GM23338 (cell line): ENCODE measurements around the gene VILL. TPM values are rescaled to one million over a fixed set of nuclear protein-coding genes. Genes with fewer than 3 reads are reported as not detected.

Source experiments
- ATAC-seq: fragments of 200-7000 bp; cut with Tn5 transposase; 3 replicates; pipeline ENCODE4 v1.9.1; 2020
- DNase-seq: peaks from one replicate; pipeline ENCODE4 v3.0.0-alpha.2; 2015; ENCODE audit warnings: low spot score
- H2AFZ ChIP-seq: fragments of 200-600 bp; sonication (generic); 2 replicates; pipeline ENCODE4 v1.8.0; 2016; ENCODE audit warnings: antibody characterized with exemption, mild to moderate bottlenecking, moderate library complexity
- H3F3A ChIP-seq: fragments of 200-600 bp; sonication (generic); replicated peaks from 2 replicates; pipeline ENCODE4 v1.8.0; 2017; ENCODE audit warnings: antibody characterized with exemption, mixed run types, low read depth
- H3K27ac ChIP-seq: fragments of 200-600 bp; sonication (generic); 2 replicates; pipeline ENCODE4 v1.6.1; 2016; ENCODE audit warnings: low read depth
- H3K27me3 ChIP-seq: fragments of 200-600 bp; sonication (generic); 2 replicates; pipeline ENCODE4 v1.8.0; 2016; ENCODE audit warnings: mild to moderate bottlenecking, mixed run types, moderate library complexity; ENCODE audit not compliant: insufficient read depth
- H3K36me3 ChIP-seq: fragments of 200-600 bp; sonication (generic); 2 replicates; pipeline ENCODE4 v1.8.0; 2016; ENCODE audit warnings: mild to moderate bottlenecking; ENCODE audit not compliant: insufficient read depth
- H3K4me1 ChIP-seq: fragments of 200-600 bp; sonication (generic); 2 replicates; pipeline ENCODE4 v1.8.0; 2016; ENCODE audit warnings: mild to moderate bottlenecking, moderate library complexity; ENCODE audit not compliant: insufficient read depth
- H3K4me2 ChIP-seq: fragments of 200-600 bp; sonication (generic); 2 replicates; pipeline ENCODE4 v1.7.1; 2017; ENCODE audit warnings: mixed run types
- H3K4me3 ChIP-seq: fragments of 200-600 bp; sonication (generic); 2 replicates; pipeline ENCODE4 v1.6.1; 2016; ENCODE audit warnings: mixed run types
- H3K79me2 ChIP-seq: fragments of 200-600 bp; sonication (generic); replicated peaks from 2 replicates; pipeline ENCODE4 v1.8.0; 2017; ENCODE audit warnings: mild to moderate bottlenecking; ENCODE audit not compliant: insufficient read depth
- H3K9me2 ChIP-seq: fragments of 200-600 bp; sonication (generic); 2 replicates; pipeline ENCODE4 v1.8.0; 2017; ENCODE audit not compliant: insufficient read depth
- H4K20me1 ChIP-seq: fragments of 200-600 bp; sonication (generic); replicated peaks from 2 replicates; pipeline ENCODE4 v1.8.0; 2017; ENCODE audit warnings: mild to moderate bottlenecking; ENCODE audit not compliant: insufficient read depth
- H3K27ac Mint-ChIP-seq: 2 replicates; pipeline ENCODE4 v1.8.0; 2020; ENCODE audit warnings: inconsistent platforms, mild to moderate bottlenecking, moderate library complexity, mixed read lengths
- H3K27me3 Mint-ChIP-seq: 3 replicates; pipeline ENCODE4 v1.8.0; 2022; ENCODE audit warnings: low read depth, mild to moderate bottlenecking, moderate library complexity, mixed read lengths, inconsistent platforms; ENCODE audit not compliant: insufficient read depth, poor library complexity
- H3K36me3 Mint-ChIP-seq: 3 replicates; pipeline ENCODE4 v1.8.0; 2021; ENCODE audit warnings: low read depth, mild to moderate bottlenecking, inconsistent platforms, moderate library complexity, mixed read lengths
- H3K4me1 Mint-ChIP-seq: 3 replicates; pipeline ENCODE4 v1.8.0; 2020; ENCODE audit warnings: mild to moderate bottlenecking, inconsistent platforms, mixed read lengths
- H3K4me3 Mint-ChIP-seq: 3 replicates; pipeline ENCODE4 v1.8.0; 2021; ENCODE audit warnings: moderate library complexity, mild to moderate bottlenecking, inconsistent platforms, mixed read lengths
- H3K9me3 Mint-ChIP-seq: 3 replicates; pipeline ENCODE4 v1.8.0; 2020; ENCODE audit warnings: moderate library complexity, mild to moderate bottlenecking, inconsistent platforms, mixed read lengths
- CREB1 ChIP-seq: fragments of 250-450 bp; sonication (Bioruptor Pico); IDR thresholded peaks from 2 replicates; pipeline ENCODE4 v1.5.0; 2020; ENCODE audit warnings: low read depth, mild to moderate bottlenecking, moderate library complexity
- CTCF ChIP-seq, 2 experiments: fragments of 200-600 bp in 1 of 2; sonication (generic) in 1 of 2; conservative IDR thresholded peaks; 2 replicates each; pipeline versions ENCODE4 v1.5.1 to v1.6.1; 2016 to 2017; ENCODE audit warnings: antibody characterized with exemption in 2 of 2, low read depth in 2 of 2, mild to moderate bottlenecking in 2 of 2, moderate library complexity in 1 of 2
- ETS1 ChIP-seq: IDR thresholded peaks from 2 replicates; pipeline ENCODE4 v1.6.1; 2016; ENCODE audit warnings: antibody characterized with exemption
- EZH2 ChIP-seq: fragments of 200-600 bp; sonication (generic); IDR thresholded peaks from one replicate; pipeline ENCODE4 v1.8.0; 2017; ENCODE audit warnings: antibody characterized with exemption, mild to moderate bottlenecking, low read depth; ENCODE audit not compliant: unreplicated experiment
- EZH2phosphoT487 ChIP-seq: fragments of 200-600 bp; sonication (generic); IDR thresholded peaks from one replicate; pipeline ENCODE4 v1.8.1; 2018; ENCODE audit warnings: antibody characterized with exemption; ENCODE audit not compliant: unreplicated experiment
- JUNB ChIP-seq: IDR thresholded peaks from one replicate; pipeline ENCODE4 v1.6.1; 2016; ENCODE audit warnings: antibody characterized with exemption; ENCODE audit not compliant: unreplicated experiment
- NANOG ChIP-seq: IDR thresholded peaks from 2 replicates; pipeline ENCODE4 v1.6.1; 2016; ENCODE audit warnings: antibody characterized with exemption, borderline replicate concordance
- POLR2AphosphoS5 ChIP-seq: IDR thresholded peaks from 2 replicates; pipeline ENCODE4 v1.6.1; 2016; ENCODE audit warnings: antibody characterized with exemption, low read depth
- REST ChIP-seq: IDR thresholded peaks from one replicate; pipeline ENCODE4 v1.6.1; 2018; ENCODE audit warnings: antibody characterized with exemption; ENCODE audit not compliant: unreplicated experiment
- STAT1 ChIP-seq: IDR thresholded peaks from one replicate; pipeline ENCODE4 v1.6.1; 2016; ENCODE audit warnings: antibody characterized with exemption; ENCODE audit not compliant: unreplicated experiment
- ZNF114 ChIP-seq: fragments of 250-450 bp; sonication (Bioruptor Pico); IDR thresholded peaks from 2 replicates; pipeline ENCODE4 v1.5.0; 2020; ENCODE audit warnings: mild to moderate bottlenecking, moderate library complexity
- ZNF331 ChIP-seq: fragments of 250-450 bp; sonication (Bioruptor Pico); IDR thresholded peaks from 2 replicates; pipeline ENCODE4 v1.5.0; 2020; ENCODE audit warnings: low read depth, mild to moderate bottlenecking, moderate library complexity
- ZNF462 ChIP-seq: fragments of 250-450 bp; sonication (Bioruptor Pico); IDR thresholded peaks from 2 replicates; pipeline ENCODE4 v1.5.0; 2020; ENCODE audit warnings: mild to moderate bottlenecking, moderate library complexity
- polyA plus RNA-seq: library from polyadenylated mRNA; unstranded; fragments of >200 nt; fragmentation: Nextera tagmentation; extraction: Ambion mirVana; gene quantifications from 2 replicates; pipeline ENCODE4 v1.2.1, GENCODE V29; 2016
- total RNA-seq: library from RNA; depleted of rRNA; stranded (reverse); fragments of >200 nt; shearing (Covaris generic); gene quantifications from 2 replicates; pipeline ENCODE4 v1.2.3, GENCODE V29; 2014

The VILL gene
- total and polyA plus RNA-seq, 2 experiments from 2014 or later: 2.7 to 9.8 TPM

GRCh38 chr3:38017445-38018295 lies 27.1 kb downstream of the VILL start:
- peaks cover 15% of the 10 kb centered on the region for H3K27me3 Mint-ChIP-seq
- ATAC-seq (no peak), DNase-seq (no peak)
- H3K27ac Mint-ChIP-seq: no peak overlapping the region
- H3F3A ChIP-seq: no peaks in the 10 kb centered on the region
- no peak for TF ChIP-seq ZNF114 (CRISPR knock-in tag)
- TF ChIP-seq STAT1: no peak
- TF ChIP-seq ZNF462 (CRISPR knock-in tag): no peak
- TF ChIP-seq NANOG: no peak
- no peak for TF ChIP-seq ETS1
- no peak for TF ChIP-seq EZH2phosphoT487
- no peak for TF ChIP-seq CTCF (conservative IDR thresholded peaks at IDR 0.05; ENCODE audit: low read depth in 2 of 2)
- TF ChIP-seq REST: no peak
- no peak for TF ChIP-seq CREB1 (CRISPR knock-in tag)
- TF ChIP-seq EZH2: no peak
- no peak for TF ChIP-seq ZNF331 (CRISPR knock-in tag)
- TF ChIP-seq POLR2AphosphoS5: no peak
- no peak for TF ChIP-seq JUNB
- no peaks in the 10 kb centered on the region for H3K9me2 ChIP-seq
- no peaks in the 10 kb centered on the region; the same call in 1 of the 2 replicates for H4K20me1 ChIP-seq
- H3K79me2 ChIP-seq: no peaks in the 10 kb centered on the region
- H3K27ac ChIP-seq: no peak overlapping the region
- no peaks in the 10 kb centered on the region for H3K9me3 Mint-ChIP-seq
- H3K4me1 Mint-ChIP-seq: no peaks in the 10 kb centered on the region
- no peak overlapping the region for H3K4me3 ChIP-seq
- no peak overlapping the region for H3K4me3 Mint-ChIP-seq
- 0 out of 2 replicates have a peak, but pooled peaks cover 3% of the 10 kb centered on the region for H3K36me3 ChIP-seq
- H3K4me1 ChIP-seq: no peaks in the 10 kb centered on the region
- no peak overlapping the region for H2AFZ ChIP-seq
- H3K27me3 ChIP-seq: no peaks in the 10 kb centered on the region
- peaks cover 28% of the 10 kb centered on the region for H3K36me3 Mint-ChIP-seq
- no peak overlapping the region for H3K4me2 ChIP-seq
